ENCODE measurements around the gene MAB21L4.

MAB21L4 gene

GRCh38 chr2:240895656-240896388, at the start of gene MAB21L4:
Gene MAB21L4, minus strand, starts transcription at chr2:240896156. Its CDS starts 159 bp downstream, at chr2:240895997.
- TF ChIP-seq, protein P1, sequence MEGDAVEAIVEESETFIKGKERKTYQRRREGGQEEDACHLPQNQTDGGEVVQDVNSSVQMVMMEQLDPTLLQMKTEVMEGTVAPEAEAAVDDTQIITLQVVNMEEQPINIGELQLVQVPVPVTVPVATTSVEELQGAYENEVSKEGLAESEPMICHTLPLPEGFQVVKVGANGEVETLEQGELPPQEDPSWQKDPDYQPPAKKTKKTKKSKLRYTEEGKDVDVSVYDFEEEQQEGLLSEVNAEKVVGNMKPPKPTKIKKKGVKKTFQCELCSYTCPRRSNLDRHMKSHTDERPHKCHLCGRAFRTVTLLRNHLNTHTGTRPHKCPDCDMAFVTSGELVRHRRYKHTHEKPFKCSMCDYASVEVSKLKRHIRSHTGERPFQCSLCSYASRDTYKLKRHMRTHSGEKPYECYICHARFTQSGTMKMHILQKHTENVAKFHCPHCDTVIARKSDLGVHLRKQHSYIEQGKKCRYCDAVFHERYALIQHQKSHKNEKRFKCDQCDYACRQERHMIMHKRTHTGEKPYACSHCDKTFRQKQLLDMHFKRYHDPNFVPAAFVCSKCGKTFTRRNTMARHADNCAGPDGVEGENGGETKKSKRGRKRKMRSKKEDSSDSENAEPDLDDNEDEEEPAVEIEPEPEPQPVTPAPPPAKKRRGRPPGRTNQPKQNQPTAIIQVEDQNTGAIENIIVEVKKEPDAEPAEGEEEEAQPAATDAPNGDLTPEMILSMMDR (IDR thresholded peaks at IDR 0.05; ENCODE audit: control extremely low read depth, extremely low read depth, low read depth, missing control alignments): no peak
- CTCF ChIA-PET: interaction anchor here (1.2 to 4.5 kb wide), 2 partner anchors 18 to 31 kb away, joined by 3 to 17 read pairs; no protein-coding TSS in a partner anchor
- POLR2A ChIA-PET: no interaction called here
- DNase-seq (ENCODE audit: extremely low spot score): no peak

DNA sequence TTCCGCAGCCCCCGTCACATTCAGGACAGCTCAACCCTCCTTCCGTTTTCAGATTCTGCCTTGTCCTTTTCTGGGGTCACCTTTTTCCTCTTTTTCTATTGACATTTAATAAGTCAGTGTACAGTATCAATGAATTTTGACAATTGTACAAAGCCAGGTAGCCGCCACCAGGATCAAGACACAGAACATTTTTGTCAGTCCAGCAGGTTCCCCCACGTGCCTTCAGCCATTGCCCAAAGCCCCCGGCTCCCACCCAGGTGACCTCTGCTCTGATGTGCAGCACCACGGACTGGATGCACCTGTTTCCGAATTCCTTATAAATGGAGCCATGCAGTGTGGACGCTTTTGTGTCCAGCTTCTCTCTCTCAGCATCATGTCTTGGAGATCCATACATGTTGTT, 40.1 kb upstream of the MAB21L4 start:
- TF ChIP-seq, protein P1 (IDR thresholded peaks at IDR 0.05; ENCODE audit: control extremely low read depth, extremely low read depth, low read depth, missing control alignments): no peak
- ChIA-PET POLR2A (no interaction called here), CTCF (no interaction called here)
- no peak for DNase-seq (ENCODE audit: extremely low spot score)

- TF ChIP-seq, protein P1 (IDR thresholded peaks at IDR 0.05; ENCODE audit: control extremely low read depth, extremely low read depth, low read depth, missing control alignments): no peak
- DNase-seq (ENCODE audit: extremely low spot score): no peak
- ChIA-PET CTCF (no interaction called here), POLR2A (no interaction called here)
Measured at GRCh38 chr2:240935103-240935876, 39.3 kb upstream of the MAB21L4 start.

DNA sequence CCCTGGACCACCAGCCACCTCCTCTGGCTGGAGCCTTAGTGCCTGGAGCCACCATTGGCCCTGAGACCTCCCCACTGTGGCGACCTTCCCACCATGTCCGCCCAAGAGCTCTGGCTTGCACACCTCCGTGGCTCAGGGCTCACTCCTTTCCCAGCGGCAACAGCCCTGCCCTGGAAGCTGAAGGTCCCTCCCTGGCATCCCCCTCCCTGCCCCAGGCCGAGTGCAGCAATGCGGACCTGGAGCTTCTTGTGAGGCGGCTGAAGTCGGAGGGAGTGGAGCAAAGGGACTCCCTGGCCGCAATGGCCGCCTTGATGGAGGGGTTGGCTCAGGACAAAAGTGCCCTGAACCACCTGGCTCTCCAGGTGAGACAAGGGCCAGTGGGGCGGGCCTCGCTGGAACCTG, 38.7 kb upstream of the MAB21L4 start:
- ChIA-PET CTCF (no interaction called here), POLR2A (interaction anchor here (0.6 kb wide), 1 partner anchor 382 kb away, joined by 4 read pairs; no protein-coding TSS in a partner anchor)
- TF ChIP-seq, protein P1 (IDR thresholded peaks at IDR 0.05; ENCODE audit: control extremely low read depth, extremely low read depth, low read depth, missing control alignments): no peak
- no peak for DNase-seq (ENCODE audit: extremely low spot score)

- TF ChIP-seq, protein P1 (IDR thresholded peaks at IDR 0.05; ENCODE audit: control extremely low read depth, extremely low read depth, low read depth, missing control alignments): no peak
- no peak for DNase-seq (ENCODE audit: extremely low spot score)
- ChIA-PET CTCF (no interaction called here), POLR2A (interaction anchor here (0.6 kb wide), 1 partner anchor 383 kb away, joined by 4 read pairs; no protein-coding TSS in a partner anchor)
Measured at GRCh38 chr2:240933966-240934700, 38.2 kb upstream of the MAB21L4 start.

All from GM10248 (cell line).